GM23338 (cell line): ENCODE data around the gene BNC2.

Source experiments
- CREB1 ChIP-seq: fragments of 250-450 bp; sonication (Bioruptor Pico); IDR thresholded peaks from 2 replicates; pipeline ENCODE4 v1.5.0; 2020; ENCODE audit warnings: low read depth, mild to moderate bottlenecking, moderate library complexity
- EZH2 ChIP-seq: fragments of 200-600 bp; sonication (generic); IDR thresholded peaks from one replicate; pipeline ENCODE4 v1.8.0; 2017; ENCODE audit warnings: antibody characterized with exemption, mild to moderate bottlenecking, low read depth; ENCODE audit not compliant: unreplicated experiment
- EZH2phosphoT487 ChIP-seq: fragments of 200-600 bp; sonication (generic); IDR thresholded peaks from one replicate; pipeline ENCODE4 v1.8.1; 2018; ENCODE audit warnings: antibody characterized with exemption; ENCODE audit not compliant: unreplicated experiment
- TF ChIP-seq, protein P1 (sequence below), 2 experiments: fragments of 200-600 bp in 1 of 2; sonication (generic) in 1 of 2; conservative IDR thresholded peaks; 2 replicates each; pipeline versions ENCODE4 v1.5.1 to v1.6.1; 2016 to 2017; ENCODE audit warnings: antibody characterized with exemption in 2 of 2, low read depth in 2 of 2, mild to moderate bottlenecking in 2 of 2, moderate library complexity in 1 of 2

DNA sequence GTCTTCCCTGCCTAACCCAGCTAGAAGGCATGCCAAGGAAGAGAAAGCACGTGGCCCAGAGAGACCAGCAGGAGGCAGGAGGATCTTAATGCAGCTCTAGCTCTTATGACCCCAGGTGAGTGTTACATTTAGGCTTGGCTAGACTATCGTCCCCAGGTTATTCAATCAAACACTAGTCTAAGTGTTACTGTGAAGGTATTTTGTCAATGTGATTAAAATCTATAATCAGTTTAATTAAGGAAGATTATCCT lies 483.7 kb downstream of the BNC2 start:
- TF ChIP-seq CREB1 = no peak
- TF ChIP-seq, protein P1, sequence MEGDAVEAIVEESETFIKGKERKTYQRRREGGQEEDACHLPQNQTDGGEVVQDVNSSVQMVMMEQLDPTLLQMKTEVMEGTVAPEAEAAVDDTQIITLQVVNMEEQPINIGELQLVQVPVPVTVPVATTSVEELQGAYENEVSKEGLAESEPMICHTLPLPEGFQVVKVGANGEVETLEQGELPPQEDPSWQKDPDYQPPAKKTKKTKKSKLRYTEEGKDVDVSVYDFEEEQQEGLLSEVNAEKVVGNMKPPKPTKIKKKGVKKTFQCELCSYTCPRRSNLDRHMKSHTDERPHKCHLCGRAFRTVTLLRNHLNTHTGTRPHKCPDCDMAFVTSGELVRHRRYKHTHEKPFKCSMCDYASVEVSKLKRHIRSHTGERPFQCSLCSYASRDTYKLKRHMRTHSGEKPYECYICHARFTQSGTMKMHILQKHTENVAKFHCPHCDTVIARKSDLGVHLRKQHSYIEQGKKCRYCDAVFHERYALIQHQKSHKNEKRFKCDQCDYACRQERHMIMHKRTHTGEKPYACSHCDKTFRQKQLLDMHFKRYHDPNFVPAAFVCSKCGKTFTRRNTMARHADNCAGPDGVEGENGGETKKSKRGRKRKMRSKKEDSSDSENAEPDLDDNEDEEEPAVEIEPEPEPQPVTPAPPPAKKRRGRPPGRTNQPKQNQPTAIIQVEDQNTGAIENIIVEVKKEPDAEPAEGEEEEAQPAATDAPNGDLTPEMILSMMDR (conservative IDR thresholded peaks at IDR 0.05; ENCODE audit: low read depth in 2 of 2) = peak in 1 of 2 experiments; percentile 50; a peak in 2 of 4 replicates
- TF ChIP-seq EZH2 = no peak
- TF ChIP-seq EZH2phosphoT487 = no peak
